GM21717 (cell line): Measurements from ENCODE around the gene PLA1A.
"Not testable (repeated sequence)": the region's sequence is repeated elsewhere in the genome, so short reads cannot be mapped to it uniquely, and the experiment has no call there.

Experiments used
- ATAC-seq: cut with Tn5 transposase; IDR thresholded peaks from one replicate; pipeline ENCODE4 v1.9.1; 2021; ENCODE audit warnings: mild to moderate bottlenecking, moderate library complexity; ENCODE audit not compliant: unreplicated experiment

The PLA1A gene

GRCh38 chr3:119660474-119661440, 63.1 kb downstream of the PLA1A start, which contains the start of gene POPDC2:
Gene POPDC2, minus strand, starts transcription at chr3:119660589. Its CDS starts 166 bp downstream, at chr3:119660423.
- ATAC-seq: no peak

GRCh38 chr3:119662604-119663373, 65.1 kb downstream of the PLA1A start:
- ATAC-seq: no peak

- ATAC-seq: no peak
Measured at GRCh38 chr3:119663885-119664284, 66.2 kb downstream of the PLA1A start.

GRCh38 chr3:119664370-119664769, 66.7 kb downstream of the PLA1A start:
- no peak for ATAC-seq

- peak; percentile 53 for ATAC-seq
Measured at GRCh38 chr3:119664850-119665379, 67.2 kb downstream of the PLA1A start.

- ATAC-seq: no peak
Measured at GRCh38 chr3:119665954-119666559, 68.4 kb downstream of the PLA1A start.

- ATAC-seq: no peak
Measured at GRCh38 chr3:119669906-119670570, 72.4 kb downstream of the PLA1A start.

GRCh38 chr3:119672776-119673175, 75.1 kb downstream of the PLA1A start:
- ATAC-seq: no peak

- no peak for ATAC-seq
Measured at GRCh38 chr3:119673875-119674274, 76.2 kb downstream of the PLA1A start.

GRCh38 chr3:119675188-119675874, 77.6 kb downstream of the PLA1A start:
- no peak for ATAC-seq

- no peak for ATAC-seq
Measured at GRCh38 chr3:119676020-119676419, 78.3 kb downstream of the PLA1A start.

GRCh38 chr3:119676771-119677640, 79.3 kb downstream of the PLA1A start, which contains the start of gene COX17:
Gene COX17, minus strand, starts transcription at chr3:119677406. Its CDS starts 96 bp downstream, at chr3:119677310.
- ATAC-seq: peak; percentile 84

- peak; percentile 0 for ATAC-seq
Measured at GRCh38 chr3:119677641-119677934, 79.9 kb downstream of the PLA1A start.

GRCh38 chr3:119678209-119678608, 80.5 kb downstream of the PLA1A start:
- not testable (repeated sequence) for ATAC-seq
